C4-2B (cell line): ENCODE data around the gene XKR3.

Experiments
- CTCF ChIP-seq: fragments of 450-650 bp; conservative IDR thresholded peaks from 2 replicates; pipeline ENCODE4 v1.5.1; 2017; ENCODE audit warnings: mild to moderate bottlenecking
- ZFX ChIP-seq: fragments of 450-650 bp; IDR thresholded peaks from 2 replicates; pipeline ENCODE4 v1.6.1; 2017

- TF ChIP-seq CTCF, result no peak
- no peak for TF ChIP-seq ZFX
Measured at GRCh38 chr22:16789860-16790493, 35.2 kb downstream of the XKR3 start.
